Adrenal gland (tissue), 5 donors: ENCODE results near the gene INSYN1.

Experiments
- CTCF ChIP-seq, 6 experiments: fragments of 450-650 bp in 4 of 6; fragments of 200-600 bp in 2 of 6; sonication (generic) in 1 of 6; IDR thresholded peaks; 1 replicate in 5 of 6; 2 replicates in 1 of 6; pipeline versions ENCODE4 v1.5.1 to v1.8.0; 2016 to 2021; ENCODE audit warnings: antibody characterized with exemption in 6 of 6, mild to moderate bottlenecking in 2 of 6, moderate library complexity in 1 of 6
- POLR2A ChIP-seq, 2 donors: fragments of 450-650 bp; IDR thresholded peaks; one replicate each; pipeline ENCODE4 v1.6.1; 2017; ENCODE audit warnings: antibody characterized with exemption in 2 of 2, mild to moderate bottlenecking in 2 of 2, moderate library complexity in 1 of 2
- donor health status: DM: no; HTN: no; CAD: no.

- TF ChIP-seq CTCF (IDR thresholded peaks at IDR 0.05) (no peak), POLR2A (IDR thresholded peaks at IDR 0.05) (no peak)
These were observed 24.6 kb upstream of the INSYN1 start for GRCh38 chr15:73777741-73778140.
